ENCODE data around the gene NR2F1-AS1.

The NR2F1-AS1 gene

GRCh38 chr5:93603078-93603792 lies 22.2 kb upstream of the NR2F1-AS1 start:
- no peak for DNase-seq (ENCODE audit: low read depth in 2 of 2)

- DNase-seq (ENCODE audit: low read depth in 2 of 2) = no peak
Observed at GRCh38 chr5:93602241-93603077, 21.4 kb upstream of the NR2F1-AS1 start.

- no peak for DNase-seq (ENCODE audit: low read depth in 2 of 2)
Observed at GRCh38 chr5:93601802-93602155, 20.8 kb upstream of the NR2F1-AS1 start.

- no peak for DNase-seq (ENCODE audit: low read depth in 2 of 2)
Observed at GRCh38 chr5:93601071-93601801, 20.2 kb upstream of the NR2F1-AS1 start.

GRCh38 chr5:93600409-93601070 lies 19.5 kb upstream of the NR2F1-AS1 start:
- no peak for DNase-seq (ENCODE audit: low read depth in 2 of 2)

GRCh38 chr5:93599399-93600120 lies 18.5 kb upstream of the NR2F1-AS1 start:
- no peak for DNase-seq (ENCODE audit: low read depth in 2 of 2)

- no peak for DNase-seq (ENCODE audit: low read depth in 2 of 2)
Observed at GRCh38 chr5:93599001-93599379, 18.0 kb upstream of the NR2F1-AS1 start.

GRCh38 chr5:93598091-93599000 lies 17.3 kb upstream of the NR2F1-AS1 start:
- no peak for DNase-seq (ENCODE audit: low read depth in 2 of 2)

- no peak for DNase-seq (ENCODE audit: low read depth in 2 of 2)
Observed at GRCh38 chr5:93596676-93597490, 15.9 kb upstream of the NR2F1-AS1 start.

GRCh38 chr5:93596310-93596675 lies 15.3 kb upstream of the NR2F1-AS1 start:
- no peak for DNase-seq (ENCODE audit: low read depth in 2 of 2)

GRCh38 chr5:93595420-93596147 lies 14.6 kb upstream of the NR2F1-AS1 start:
- no peak for DNase-seq (ENCODE audit: low read depth in 2 of 2)

GRCh38 chr5:93594591-93595419 lies 13.8 kb upstream of the NR2F1-AS1 start:
- DNase-seq (ENCODE audit: low read depth in 2 of 2) = no peak

GRCh38 chr5:93593476-93594131 lies 12.6 kb upstream of the NR2F1-AS1 start:
- DNase-seq (ENCODE audit: low read depth in 2 of 2) = no peak

GRCh38 chr5:93592883-93593282 lies 11.9 kb upstream of the NR2F1-AS1 start:
- no peak for DNase-seq (ENCODE audit: low read depth in 2 of 2)

GRCh38 chr5:93591323-93591945 lies 10.4 kb upstream of the NR2F1-AS1 start:
- no peak for DNase-seq (ENCODE audit: low read depth in 2 of 2)

- DNase-seq (ENCODE audit: low read depth in 2 of 2) = no peak
Observed at GRCh38 chr5:93590493-93590892, 9.5 kb upstream of the NR2F1-AS1 start.

GRCh38 chr5:93589829-93590215 lies 8.8 kb upstream of the NR2F1-AS1 start:
- no peak for DNase-seq (ENCODE audit: low read depth in 2 of 2)

Measured in stimulated activated CD4-positive, alpha-beta T cell treated with anti-CD3 and anti-CD28 coated beads, Interleukin-1b, Interleukin-23, amount 100 ng/mL, for 4 hours (primary cell).